Fibroblast of the aortic adventitia (primary cell): ENCODE results near the gene EXOSC6. TPM values are rescaled to one million over a fixed set of nuclear protein-coding genes. Genes with fewer than 3 reads are reported as not detected.
"Not testable (repeated sequence)": the region's sequence is repeated elsewhere in the genome, so short reads cannot be mapped to it uniquely, and the experiment has no call there.

ENCODE experiments used
- DNase-seq: peaks from one replicate; pipeline ENCODE4 v3.0.0-alpha.2; 2010; ENCODE audit warnings: low read depth
- H3K4me3 ChIP-seq: 2 replicates; pipeline ENCODE4 v1.5.1; 2011; ENCODE audit warnings: low read depth, mild to moderate bottlenecking, control low read depth, low read length, moderate library complexity
- CTCF ChIP-seq: IDR thresholded peaks from 2 replicates; pipeline ENCODE4 v1.5.1; 2011; ENCODE audit warnings: mild to moderate bottlenecking, low read length, control low read depth, inconsistent platforms; ENCODE audit not compliant: insufficient read depth
- total RNA-seq: library from RNA; depleted of rRNA; stranded (reverse); fragments of >200 nt; gene quantifications from 2 replicates; pipeline ENCODE4 v1.2.3, GENCODE V29; 2012; ENCODE audit warnings: low replicate concordance

The EXOSC6 gene
- total RNA-seq = 37.9 and 39.7 TPM in 2 replicates

GRCh38 chr16:70251629-70252354 is at the start of gene EXOSC6:
EXOSC6 (minus strand) TSS chr16:70251940; CDS start chr16:70251900, 40 bp downstream.
- peak within 1 kb of the TSS; percentile 52 for H3K4me3 ChIP-seq
- DNase-seq = peak; percentile 82

GRCh38 chr16:70301121-70301520 is 49.4 kb upstream of the EXOSC6 start:
- no peak overlapping the region for H3K4me3 ChIP-seq
- no peak for TF ChIP-seq CTCF
- no peak for DNase-seq

More at GRCh38 chr16:70251629-70252354, at the start of gene EXOSC6:
- TF ChIP-seq CTCF = peak; percentile 92

- H3K4me3 ChIP-seq = peak within 1 kb of the TSS; percentile 97
- no peak for TF ChIP-seq CTCF
- peak; percentile 68 for DNase-seq
Measured at GRCh38 chr16:70298988-70299938, 47.5 kb upstream of the EXOSC6 start, which contains the start of gene DDX19B. DDX19B (plus strand) TSS chr16:70299186; CDS start chr16:70299298, 112 bp downstream.

DNA sequence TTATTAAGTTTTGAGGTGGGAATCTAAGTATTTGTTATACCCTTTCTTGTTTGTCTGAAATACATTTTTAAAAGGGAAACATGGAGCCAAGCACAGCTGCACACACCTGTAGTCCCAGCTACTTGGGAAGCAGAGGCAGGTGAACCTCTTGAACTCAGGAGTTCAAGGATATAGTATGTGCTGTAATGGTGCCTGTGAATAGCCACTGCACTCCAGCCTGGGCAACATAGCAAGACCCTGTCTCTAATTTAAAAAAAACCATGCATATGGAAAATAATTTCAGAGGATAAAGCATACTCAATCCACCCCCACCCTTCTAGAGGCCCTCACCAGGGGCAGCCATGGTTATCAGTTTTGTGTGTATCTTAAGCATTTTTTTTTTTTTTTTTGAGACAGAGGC is 43.9 kb upstream of the EXOSC6 start:
- H3K4me3 ChIP-seq = no peak overlapping the region
- DNase-seq = no peak
- TF ChIP-seq CTCF = no peak

DNA sequence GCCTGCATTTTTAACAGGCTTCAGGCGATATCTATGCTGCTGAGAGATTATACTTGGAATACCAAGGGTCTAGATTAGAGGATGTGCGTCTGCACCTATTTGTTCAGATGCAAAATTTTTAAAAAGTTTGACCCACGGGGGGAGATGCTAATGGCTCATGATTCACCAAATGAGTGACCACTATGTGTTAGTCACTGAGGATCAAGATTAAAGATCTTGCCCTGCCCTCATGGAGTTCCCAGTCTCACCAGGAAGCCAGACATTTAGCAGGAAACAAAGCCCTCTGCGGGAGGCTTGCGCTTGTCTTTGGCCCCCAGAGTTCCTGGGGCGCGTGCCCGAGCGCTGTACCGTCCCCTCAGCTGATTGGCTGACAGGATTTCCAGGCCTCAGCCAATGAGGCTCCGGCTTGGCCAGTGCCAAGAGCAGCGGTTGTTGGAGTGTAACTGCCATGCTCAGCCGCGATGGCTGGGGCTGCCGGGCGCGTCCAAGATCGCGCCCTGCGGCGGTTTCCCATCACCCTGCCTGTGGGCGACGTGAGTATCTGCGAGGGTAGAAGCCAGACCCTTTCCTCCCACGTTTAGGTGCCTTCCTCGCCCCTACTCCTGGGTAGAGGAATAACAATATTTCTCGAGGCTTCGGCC is 42.8 kb upstream of the EXOSC6 start:
- DNase-seq = no peak
- H3K4me3 ChIP-seq = no peak overlapping the region

GRCh38 chr16:70292148-70292547 is 40.4 kb upstream of the EXOSC6 start:
- DNase-seq = not testable (repeated sequence)

More for the DNA sequence above, 42.8 kb upstream of the EXOSC6 start:
- TF ChIP-seq CTCF = no peak

More at GRCh38 chr16:70292148-70292547, 40.4 kb upstream of the EXOSC6 start:
- not testable (repeated sequence) for H3K4me3 ChIP-seq
